HPDE6-E6E7 (cell line): ENCODE data around the gene MAG.

Source experiments
- DNase-seq: peaks from one replicate; pipeline ENCODE4 v3.0.0; 2011; ENCODE audit warnings: missing footprints; ENCODE audit errors: extremely low spot score

MAG gene

GRCh38 chr19:35264268-35265125 lies 27.5 kb upstream of the MAG start:
- DNase-seq, result no peak

- DNase-seq, result no peak
Observed at GRCh38 chr19:35265126-35265899, 26.6 kb upstream of the MAG start.

GRCh38 chr19:35265900-35266519 lies 26.0 kb upstream of the MAG start:
- DNase-seq, result no peak

GRCh38 chr19:35266520-35267352 lies 25.2 kb upstream of the MAG start:
- no peak for DNase-seq

- DNase-seq, result no peak
Observed at GRCh38 chr19:35267353-35267817, 24.6 kb upstream of the MAG start.

GRCh38 chr19:35267818-35268535 lies 24.0 kb upstream of the MAG start:
- DNase-seq, result peak; percentile 86

- DNase-seq, result peak; percentile 64
Observed at GRCh38 chr19:35268536-35269437, 23.2 kb upstream of the MAG start, which contains the start of gene USF2. TSS of gene USF2 (plus strand) at chr19:35268962. CDS start at chr19:35269102, 140 bp downstream.

- DNase-seq, result peak; percentile 81
Observed at GRCh38 chr19:35269438-35270117, 22.4 kb upstream of the MAG start.

GRCh38 chr19:35270381-35270811 lies 21.6 kb upstream of the MAG start:
- no peak for DNase-seq

GRCh38 chr19:35271546-35271945 lies 20.4 kb upstream of the MAG start:
- no peak for DNase-seq

- DNase-seq, result no peak
Observed at GRCh38 chr19:35272122-35272719, 19.7 kb upstream of the MAG start.

- no peak for DNase-seq
Observed at GRCh38 chr19:35272954-35273649, 18.9 kb upstream of the MAG start.

- DNase-seq, result no peak
Observed at GRCh38 chr19:35273686-35274259, 18.2 kb upstream of the MAG start.

GRCh38 chr19:35274323-35274722 lies 17.6 kb upstream of the MAG start:
- no peak for DNase-seq

GRCh38 chr19:35276706-35277281 lies 15.2 kb upstream of the MAG start:
- DNase-seq, result no peak

- DNase-seq, result no peak
Observed at GRCh38 chr19:35278578-35279284, 13.2 kb upstream of the MAG start.

- no peak for DNase-seq
Observed at GRCh38 chr19:35279374-35279773, 12.6 kb upstream of the MAG start.
